K562 (cell line): ENCODE data around the gene GNAT3.

Experiments
- BHLHE40 ChIP-seq: IDR thresholded peaks from 2 replicates; pipeline ENCODE4 v1.6.1; 2011; ENCODE audit warnings: low read length, improper control_type of control experiment
- EP300 ChIP-seq: IDR thresholded peaks from 2 replicates; pipeline ENCODE4 v1.6.1; 2012; ENCODE audit warnings: low read length, improper control_type of control experiment
- FOXK2 ChIP-seq, 2 experiments: fragments of 450-650 bp; IDR thresholded peaks in 1 of 2; conservative IDR thresholded peaks in 1 of 2; 2 replicates each; pipeline ENCODE4 v1.6.1; 2016; ENCODE audit warnings: low read depth in 2 of 2, mild to moderate bottlenecking in 1 of 2
- FOXO4 ChIP-seq: fragments of 450-650 bp; formaldehyde crosslinking; IDR thresholded peaks from 2 replicates; pipeline ENCODE4 v1.4.0; 2020; ENCODE audit warnings: mild to moderate bottlenecking, moderate library complexity
- HMG20B ChIP-seq: fragments of 250-450 bp; sonication (Bioruptor Pico); IDR thresholded peaks from 2 replicates; pipeline ENCODE4 v1.5.0; 2021; ENCODE audit warnings: mild to moderate bottlenecking
- MYC ChIP-seq, 2 experiments: fragments of 250-450 bp in 1 of 2; sonication (Bioruptor Pico) in 1 of 2; IDR thresholded peaks; 2 replicates each; pipeline versions ENCODE4 v1.5.1 to v1.6.1; 2012 to 2021; ENCODE audit warnings: low read depth in 2 of 2, borderline replicate concordance in 1 of 2, improper control_type of control experiment in 1 of 2, low read length in 1 of 2, mild to moderate bottlenecking in 1 of 2, moderate library complexity in 1 of 2
- RCOR1 ChIP-seq, 2 experiments: IDR thresholded peaks; 2 replicates each; pipeline ENCODE4 v1.6.1; 2012; ENCODE audit warnings: low read depth in 2 of 2, low read length in 2 of 2, borderline replicate concordance in 1 of 2, improper control_type of control experiment in 1 of 2
- TCF7L2 ChIP-seq: fragments of 150-350 bp; IDR thresholded peaks from 2 replicates; pipeline ENCODE4 v1.6.1; 2016; ENCODE audit warnings: low read depth, mild to moderate bottlenecking, low read length, moderate library complexity
- TF ChIP-seq, protein P1 (sequence below), 3 experiments: IDR thresholded peaks in 2 of 3; conservative IDR thresholded peaks in 1 of 3; 2 replicates each; pipeline ENCODE4 v1.5.1; 2011 to 2012; ENCODE audit warnings: low read length in 3 of 3, mild to moderate bottlenecking in 3 of 3, control low read depth in 2 of 3, improper control_type of control experiment in 1 of 3, inconsistent platforms in 1 of 3, low read depth in 1 of 3, mixed read lengths in 1 of 3, moderate library complexity in 1 of 3; ENCODE audit not compliant: insufficient read depth in 2 of 3
- TF ChIP-seq, protein P2 (sequence below), 2 experiments: fragments of 450-650 bp; formaldehyde crosslinking in 1 of 2; IDR thresholded peaks; 2 replicates each; pipeline versions ENCODE4 v1.4.0 to v1.6.1; 2014 to 2020; ENCODE audit warnings: mild to moderate bottlenecking in 2 of 2, borderline replicate concordance in 1 of 2, low read depth in 1 of 2
- TF ChIP-seq, protein P3 (sequence below): fragments of 250-450 bp; sonication (Bioruptor Pico); IDR thresholded peaks from 2 replicates; pipeline ENCODE4 v1.8.0; 2021; ENCODE audit warnings: moderate library complexity, mild to moderate bottlenecking, inconsistent platforms

DNA sequence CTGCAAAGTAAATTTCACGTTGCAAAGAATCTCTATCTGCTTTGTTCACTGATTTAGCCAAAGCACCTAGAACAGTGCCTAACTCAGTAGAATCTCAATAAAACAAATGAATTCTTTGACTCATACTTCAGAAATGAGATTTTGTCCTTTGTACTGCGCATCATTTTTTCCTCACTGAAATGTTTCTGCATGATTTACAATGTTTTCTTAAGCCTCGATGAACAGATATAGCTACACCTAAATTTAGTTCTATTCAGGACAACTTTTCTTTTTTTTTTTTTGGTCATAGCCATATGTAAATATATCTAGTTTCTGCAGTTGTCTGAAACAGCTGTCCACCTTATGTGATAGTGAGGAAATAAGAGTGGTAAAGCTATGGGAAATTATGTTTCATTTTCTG is 15.3 kb downstream of the GNAT3 start:
- TF ChIP-seq EP300 = no peak
- TF ChIP-seq, protein P1, sequence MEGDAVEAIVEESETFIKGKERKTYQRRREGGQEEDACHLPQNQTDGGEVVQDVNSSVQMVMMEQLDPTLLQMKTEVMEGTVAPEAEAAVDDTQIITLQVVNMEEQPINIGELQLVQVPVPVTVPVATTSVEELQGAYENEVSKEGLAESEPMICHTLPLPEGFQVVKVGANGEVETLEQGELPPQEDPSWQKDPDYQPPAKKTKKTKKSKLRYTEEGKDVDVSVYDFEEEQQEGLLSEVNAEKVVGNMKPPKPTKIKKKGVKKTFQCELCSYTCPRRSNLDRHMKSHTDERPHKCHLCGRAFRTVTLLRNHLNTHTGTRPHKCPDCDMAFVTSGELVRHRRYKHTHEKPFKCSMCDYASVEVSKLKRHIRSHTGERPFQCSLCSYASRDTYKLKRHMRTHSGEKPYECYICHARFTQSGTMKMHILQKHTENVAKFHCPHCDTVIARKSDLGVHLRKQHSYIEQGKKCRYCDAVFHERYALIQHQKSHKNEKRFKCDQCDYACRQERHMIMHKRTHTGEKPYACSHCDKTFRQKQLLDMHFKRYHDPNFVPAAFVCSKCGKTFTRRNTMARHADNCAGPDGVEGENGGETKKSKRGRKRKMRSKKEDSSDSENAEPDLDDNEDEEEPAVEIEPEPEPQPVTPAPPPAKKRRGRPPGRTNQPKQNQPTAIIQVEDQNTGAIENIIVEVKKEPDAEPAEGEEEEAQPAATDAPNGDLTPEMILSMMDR (IDR thresholded peaks at IDR 0.05 in 2 of 3, conservative IDR thresholded peaks at IDR 0.05 in 1 of 3; ENCODE audit: insufficient read depth in 2 of 3, low read depth in 1 of 3, low read length in 3 of 3) = no peak
- TF ChIP-seq TCF7L2 = no peak
- no peak for TF ChIP-seq FOXK2 (conservative IDR thresholded peaks at IDR 0.05 in 1 of 2, IDR thresholded peaks at IDR 0.05 in 1 of 2; ENCODE audit: low read depth in 2 of 2)
- no peak for TF ChIP-seq FOXO4 (CRISPR knock-in tag)
- no peak for TF ChIP-seq HMG20B
- no peak for TF ChIP-seq MYC (IDR thresholded peaks at IDR 0.05; ENCODE audit: low read depth, low read length)
- TF ChIP-seq MYC (CRISPR knock-in tag; IDR thresholded peaks at IDR 0.05; ENCODE audit: borderline replicate concordance, low read depth) = no peak
- TF ChIP-seq BHLHE40 = no peak
- TF ChIP-seq, protein P2, sequence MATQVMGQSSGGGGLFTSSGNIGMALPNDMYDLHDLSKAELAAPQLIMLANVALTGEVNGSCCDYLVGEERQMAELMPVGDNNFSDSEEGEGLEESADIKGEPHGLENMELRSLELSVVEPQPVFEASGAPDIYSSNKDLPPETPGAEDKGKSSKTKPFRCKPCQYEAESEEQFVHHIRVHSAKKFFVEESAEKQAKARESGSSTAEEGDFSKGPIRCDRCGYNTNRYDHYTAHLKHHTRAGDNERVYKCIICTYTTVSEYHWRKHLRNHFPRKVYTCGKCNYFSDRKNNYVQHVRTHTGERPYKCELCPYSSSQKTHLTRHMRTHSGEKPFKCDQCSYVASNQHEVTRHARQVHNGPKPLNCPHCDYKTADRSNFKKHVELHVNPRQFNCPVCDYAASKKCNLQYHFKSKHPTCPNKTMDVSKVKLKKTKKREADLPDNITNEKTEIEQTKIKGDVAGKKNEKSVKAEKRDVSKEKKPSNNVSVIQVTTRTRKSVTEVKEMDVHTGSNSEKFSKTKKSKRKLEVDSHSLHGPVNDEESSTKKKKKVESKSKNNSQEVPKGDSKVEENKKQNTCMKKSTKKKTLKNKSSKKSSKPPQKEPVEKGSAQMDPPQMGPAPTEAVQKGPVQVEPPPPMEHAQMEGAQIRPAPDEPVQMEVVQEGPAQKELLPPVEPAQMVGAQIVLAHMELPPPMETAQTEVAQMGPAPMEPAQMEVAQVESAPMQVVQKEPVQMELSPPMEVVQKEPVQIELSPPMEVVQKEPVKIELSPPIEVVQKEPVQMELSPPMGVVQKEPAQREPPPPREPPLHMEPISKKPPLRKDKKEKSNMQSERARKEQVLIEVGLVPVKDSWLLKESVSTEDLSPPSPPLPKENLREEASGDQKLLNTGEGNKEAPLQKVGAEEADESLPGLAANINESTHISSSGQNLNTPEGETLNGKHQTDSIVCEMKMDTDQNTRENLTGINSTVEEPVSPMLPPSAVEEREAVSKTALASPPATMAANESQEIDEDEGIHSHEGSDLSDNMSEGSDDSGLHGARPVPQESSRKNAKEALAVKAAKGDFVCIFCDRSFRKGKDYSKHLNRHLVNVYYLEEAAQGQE (IDR thresholded peaks at IDR 0.05; ENCODE audit: borderline replicate concordance) = no peak
- TF ChIP-seq, protein P2 (CRISPR knock-in tag; IDR thresholded peaks at IDR 0.05; ENCODE audit: low read depth) = no peak
- TF ChIP-seq, protein P3, sequence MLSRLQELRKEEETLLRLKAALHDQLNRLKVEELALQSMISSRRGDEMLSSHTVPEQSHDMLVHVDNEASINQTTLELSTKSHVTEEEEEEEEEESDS (CRISPR knock-in tag) = no peak
- no peak for TF ChIP-seq RCOR1 (IDR thresholded peaks at IDR 0.05; ENCODE audit: borderline replicate concordance in 1 of 2, low read depth in 2 of 2, low read length in 2 of 2)
